HCT116 (cell line): ENCODE data around the gene EIF4E3.

Experiments used
- POLR2A ChIP-seq: IDR thresholded peaks from 2 replicates; pipeline ENCODE4 v1.7.0; 2011; ENCODE audit warnings: borderline replicate concordance; ENCODE audit not compliant: insufficient read depth, insufficient read length; ENCODE audit errors: extremely low read depth
- POLR2AphosphoS5 ChIP-seq: IDR thresholded peaks from 2 replicates; pipeline ENCODE4 v1.6.1; 2011; ENCODE audit warnings: mild to moderate bottlenecking, low read depth, low read length, moderate library complexity
- TF ChIP-seq, protein P1 (sequence below), 3 experiments: fragments of 200-600 bp in 1 of 3; sonication (generic) in 1 of 3; IDR thresholded peaks in 2 of 3; conservative IDR thresholded peaks in 1 of 3; 2 replicates each; pipeline ENCODE4 v1.5.1; 2012 to 2017; ENCODE audit warnings: low read depth in 2 of 3, low read length in 2 of 3, antibody characterized with exemption in 1 of 3, borderline replicate concordance in 1 of 3, control low read depth in 1 of 3, mild to moderate bottlenecking in 1 of 3, mixed read lengths in 1 of 3, mixed run types in 1 of 3, moderate library complexity in 1 of 3; ENCODE audit not compliant: insufficient read depth in 1 of 3
- TF ChIP-seq, protein P2 (sequence below): IDR thresholded peaks from 2 replicates; pipeline ENCODE4 v1.6.1; 2012

DNA sequence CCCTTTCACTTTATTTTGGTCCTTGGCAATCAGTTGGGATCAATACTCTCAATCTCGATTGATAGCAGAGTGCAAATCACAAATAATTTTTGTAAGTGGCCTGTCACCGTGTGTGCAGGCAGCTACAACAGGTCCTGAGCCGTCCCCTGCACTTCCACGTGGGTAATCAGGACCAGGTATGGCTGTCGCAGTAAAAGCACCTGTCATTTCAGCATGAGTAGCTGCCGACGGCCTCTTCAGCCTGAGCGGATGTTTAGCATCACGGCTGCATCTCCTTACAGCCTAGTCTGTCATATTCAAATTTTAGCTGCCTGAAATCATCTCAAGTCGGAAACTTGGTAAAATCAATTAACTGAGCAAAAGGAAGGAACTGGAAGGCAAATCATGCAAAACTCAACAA lies 88.7 kb downstream of the EIF4E3 start:
- no peak for TF ChIP-seq POLR2AphosphoS5
- TF ChIP-seq, protein P1, sequence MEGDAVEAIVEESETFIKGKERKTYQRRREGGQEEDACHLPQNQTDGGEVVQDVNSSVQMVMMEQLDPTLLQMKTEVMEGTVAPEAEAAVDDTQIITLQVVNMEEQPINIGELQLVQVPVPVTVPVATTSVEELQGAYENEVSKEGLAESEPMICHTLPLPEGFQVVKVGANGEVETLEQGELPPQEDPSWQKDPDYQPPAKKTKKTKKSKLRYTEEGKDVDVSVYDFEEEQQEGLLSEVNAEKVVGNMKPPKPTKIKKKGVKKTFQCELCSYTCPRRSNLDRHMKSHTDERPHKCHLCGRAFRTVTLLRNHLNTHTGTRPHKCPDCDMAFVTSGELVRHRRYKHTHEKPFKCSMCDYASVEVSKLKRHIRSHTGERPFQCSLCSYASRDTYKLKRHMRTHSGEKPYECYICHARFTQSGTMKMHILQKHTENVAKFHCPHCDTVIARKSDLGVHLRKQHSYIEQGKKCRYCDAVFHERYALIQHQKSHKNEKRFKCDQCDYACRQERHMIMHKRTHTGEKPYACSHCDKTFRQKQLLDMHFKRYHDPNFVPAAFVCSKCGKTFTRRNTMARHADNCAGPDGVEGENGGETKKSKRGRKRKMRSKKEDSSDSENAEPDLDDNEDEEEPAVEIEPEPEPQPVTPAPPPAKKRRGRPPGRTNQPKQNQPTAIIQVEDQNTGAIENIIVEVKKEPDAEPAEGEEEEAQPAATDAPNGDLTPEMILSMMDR (IDR thresholded peaks at IDR 0.05 in 2 of 3, conservative IDR thresholded peaks at IDR 0.05 in 1 of 3; ENCODE audit: borderline replicate concordance in 1 of 3, insufficient read depth in 1 of 3, low read depth in 2 of 3, low read length in 2 of 3): no peak
- TF ChIP-seq POLR2A: no peak
- TF ChIP-seq, protein P2, sequence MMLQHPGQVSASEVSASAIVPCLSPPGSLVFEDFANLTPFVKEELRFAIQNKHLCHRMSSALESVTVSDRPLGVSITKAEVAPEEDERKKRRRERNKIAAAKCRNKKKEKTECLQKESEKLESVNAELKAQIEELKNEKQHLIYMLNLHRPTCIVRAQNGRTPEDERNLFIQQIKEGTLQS: no peak
